HG02798 (cell line): ENCODE data around the gene HUS1B.
"Not testable (repeated sequence)": the region's sequence is repeated elsewhere in the genome, so short reads cannot be mapped to it uniquely, and the experiment has no call there.

Experiments used
- ATAC-seq: cut with Tn5 transposase; IDR thresholded peaks from one replicate; pipeline ENCODE4 v1.9.1; 2021; ENCODE audit warnings: mild to moderate bottlenecking; ENCODE audit not compliant: unreplicated experiment, poor library complexity

The HUS1B gene

GRCh38 chr6:656460-657252 lies at the start of gene HUS1B:
HUS1B (minus strand) TSS chr6:657100; CDS start chr6:656944, 156 bp downstream.
- no peak for ATAC-seq

GRCh38 chr6:706146-706545 lies 49.2 kb upstream of the HUS1B start:
- ATAC-seq = no peak

- ATAC-seq = no peak
Observed at GRCh38 chr6:705047-705446, 48.1 kb upstream of the HUS1B start.

GRCh38 chr6:704046-704445 lies 47.1 kb upstream of the HUS1B start:
- ATAC-seq = no peak

GRCh38 chr6:703552-703951 lies 46.7 kb upstream of the HUS1B start:
- ATAC-seq = no peak

GRCh38 chr6:701700-702479 lies 45.0 kb upstream of the HUS1B start:
- no peak for ATAC-seq

GRCh38 chr6:701215-701614 lies 44.3 kb upstream of the HUS1B start:
- no peak for ATAC-seq

GRCh38 chr6:700490-700889 lies 43.6 kb upstream of the HUS1B start:
- no peak for ATAC-seq

GRCh38 chr6:699319-699718 lies 42.4 kb upstream of the HUS1B start:
- ATAC-seq = no peak

- ATAC-seq = not testable (repeated sequence)
Observed at GRCh38 chr6:694431-695126, 37.7 kb upstream of the HUS1B start.

- no peak for ATAC-seq
Observed at GRCh38 chr6:693723-694009, 36.8 kb upstream of the HUS1B start.

- peak; percentile 93 for ATAC-seq
Observed at GRCh38 chr6:692858-693722, 36.2 kb upstream of the HUS1B start, which contains the start of gene EXOC2. EXOC2 (minus strand) TSS chr6:693139; CDS start chr6:637818, 55,321 bp downstream.

GRCh38 chr6:692356-692851 lies 35.5 kb upstream of the HUS1B start:
- peak; percentile 74 for ATAC-seq

GRCh38 chr6:689223-689622 lies 32.3 kb upstream of the HUS1B start:
- ATAC-seq = no peak

GRCh38 chr6:686497-686896 lies 29.6 kb upstream of the HUS1B start:
- ATAC-seq = no peak

GRCh38 chr6:684831-685636 lies 28.1 kb upstream of the HUS1B start:
- ATAC-seq = peak; percentile 77

GRCh38 chr6:683742-684440 lies 27.0 kb upstream of the HUS1B start:
- ATAC-seq = no peak

- no peak for ATAC-seq
Observed at GRCh38 chr6:680666-681340, 23.9 kb upstream of the HUS1B start.
